Activated T-cell treated with anti-CD3 and anti-CD28 coated beads for 48 hours (primary cell): ENCODE results near the gene CREB5.

ENCODE experiments used
- DNase-seq: peaks from one replicate; pipeline ENCODE4 v3.0.0-alpha.2; 2020; ENCODE audit warnings: low read depth

The CREB5 gene

GRCh38 chr7:28685644-28686417 lies 273.5 kb downstream of the CREB5 start:
- peak; percentile 0 for DNase-seq

GRCh38 chr7:28686418-28686800 lies 274.1 kb downstream of the CREB5 start:
- DNase-seq, result no peak

GRCh38 chr7:28687537-28687936 lies 275.2 kb downstream of the CREB5 start:
- DNase-seq, result no peak

GRCh38 chr7:28688174-28688573 lies 275.9 kb downstream of the CREB5 start:
- no peak for DNase-seq

- no peak for DNase-seq
These were observed 276.3 kb downstream of the CREB5 start for GRCh38 chr7:28688651-28689050.

- DNase-seq, result no peak
These were observed 283.3 kb downstream of the CREB5 start for GRCh38 chr7:28695300-28696295.

- no peak for DNase-seq
These were observed 285.7 kb downstream of the CREB5 start for GRCh38 chr7:28697913-28698563.

- no peak for DNase-seq
These were observed 286.5 kb downstream of the CREB5 start for GRCh38 chr7:28698840-28699239.

- no peak for DNase-seq
These were observed 287.8 kb downstream of the CREB5 start for GRCh38 chr7:28700096-28700495.

- no peak for DNase-seq
These were observed 288.5 kb downstream of the CREB5 start for GRCh38 chr7:28700790-28701203.

GRCh38 chr7:28701731-28702130 lies 289.4 kb downstream of the CREB5 start:
- DNase-seq, result no peak

- no peak for DNase-seq
These were observed 289.9 kb downstream of the CREB5 start for GRCh38 chr7:28702171-28702570.

GRCh38 chr7:28703037-28703765 lies 290.9 kb downstream of the CREB5 start:
- no peak for DNase-seq

GRCh38 chr7:28704706-28705105 lies 292.4 kb downstream of the CREB5 start:
- DNase-seq, result no peak

- DNase-seq, result no peak
These were observed 293.0 kb downstream of the CREB5 start for GRCh38 chr7:28705350-28705749.

- no peak for DNase-seq
These were observed 294.3 kb downstream of the CREB5 start for GRCh38 chr7:28706584-28706983.

- DNase-seq, result no peak
These were observed 295.0 kb downstream of the CREB5 start for GRCh38 chr7:28707291-28707690.

- no peak for DNase-seq
These were observed 296.0 kb downstream of the CREB5 start for GRCh38 chr7:28708033-28708951.

GRCh38 chr7:28709748-28710147 lies 297.4 kb downstream of the CREB5 start:
- DNase-seq, result no peak

- DNase-seq, result no peak
These were observed 298.8 kb downstream of the CREB5 start for GRCh38 chr7:28711114-28711513.
